B cell (primary cell): ENCODE data around the gene IPO8.

Experiments
- EZH2 ChIP-seq: IDR thresholded peaks from 2 replicates; pipeline ENCODE4 v1.6.1; 2012; ENCODE audit warnings: borderline replicate concordance, low read depth, mild to moderate bottlenecking, moderate library complexity, low read length; ENCODE audit not compliant: insufficient read depth, poor library complexity, severe bottlenecking
- TF ChIP-seq, protein P1 (sequence below): fragments of 200-600 bp; IDR thresholded peaks from one replicate; pipeline ENCODE4 v1.8.0; 2022; ENCODE audit warnings: antibody characterized with exemption, mild to moderate bottlenecking

DNA sequence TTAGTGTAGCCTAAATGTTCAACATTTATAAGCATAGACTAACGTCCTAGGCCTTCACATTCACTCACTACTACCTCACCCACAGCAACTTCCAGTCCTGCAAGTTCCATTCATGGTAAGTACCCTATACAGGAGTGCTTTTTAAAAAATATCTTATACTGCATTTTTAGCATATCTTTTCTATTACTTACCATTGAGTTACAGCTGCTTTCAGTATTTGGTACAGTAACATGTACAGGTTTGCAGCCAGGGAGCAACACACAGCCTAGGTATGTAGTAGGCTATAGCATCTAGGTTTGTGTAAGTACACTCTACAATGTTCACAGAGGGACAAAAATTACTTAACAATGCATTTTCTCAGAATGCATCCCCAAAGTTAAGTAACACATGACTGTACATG, 17.4 kb downstream of the IPO8 start:
- TF ChIP-seq, protein P1, sequence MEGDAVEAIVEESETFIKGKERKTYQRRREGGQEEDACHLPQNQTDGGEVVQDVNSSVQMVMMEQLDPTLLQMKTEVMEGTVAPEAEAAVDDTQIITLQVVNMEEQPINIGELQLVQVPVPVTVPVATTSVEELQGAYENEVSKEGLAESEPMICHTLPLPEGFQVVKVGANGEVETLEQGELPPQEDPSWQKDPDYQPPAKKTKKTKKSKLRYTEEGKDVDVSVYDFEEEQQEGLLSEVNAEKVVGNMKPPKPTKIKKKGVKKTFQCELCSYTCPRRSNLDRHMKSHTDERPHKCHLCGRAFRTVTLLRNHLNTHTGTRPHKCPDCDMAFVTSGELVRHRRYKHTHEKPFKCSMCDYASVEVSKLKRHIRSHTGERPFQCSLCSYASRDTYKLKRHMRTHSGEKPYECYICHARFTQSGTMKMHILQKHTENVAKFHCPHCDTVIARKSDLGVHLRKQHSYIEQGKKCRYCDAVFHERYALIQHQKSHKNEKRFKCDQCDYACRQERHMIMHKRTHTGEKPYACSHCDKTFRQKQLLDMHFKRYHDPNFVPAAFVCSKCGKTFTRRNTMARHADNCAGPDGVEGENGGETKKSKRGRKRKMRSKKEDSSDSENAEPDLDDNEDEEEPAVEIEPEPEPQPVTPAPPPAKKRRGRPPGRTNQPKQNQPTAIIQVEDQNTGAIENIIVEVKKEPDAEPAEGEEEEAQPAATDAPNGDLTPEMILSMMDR: no peak
- no peak for TF ChIP-seq EZH2
